ENCODE data around the gene INO80D. TPM values are rescaled to one million over a fixed set of nuclear protein-coding genes. Genes with fewer than 3 reads are reported as not detected.

Gene INO80D
- total and polyA plus RNA-seq, 2 experiments from 2014 or later: 17.5 to 37.4 TPM

DNA sequence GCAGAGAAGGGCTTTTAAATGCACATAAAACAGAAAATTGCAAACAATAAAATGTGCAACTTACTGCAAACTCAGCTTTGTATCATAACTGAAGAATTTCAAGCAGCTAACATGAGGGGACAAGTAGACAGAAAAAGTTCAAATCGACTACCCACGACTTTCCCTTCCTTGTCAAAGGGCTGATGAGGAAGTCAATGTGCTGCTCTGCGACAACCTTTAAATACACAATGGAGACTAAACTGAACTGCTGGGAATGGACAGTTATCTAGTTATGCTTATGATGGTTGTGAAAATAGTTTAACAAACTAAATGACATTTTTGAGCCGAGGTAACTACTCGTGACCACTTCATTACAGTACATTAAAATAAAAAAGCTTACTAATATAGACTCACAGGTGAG lies 84.1 kb downstream of the INO80D start:
- Mint-ChIP-seq H3K27ac (no peak overlapping the region), H3K9me3 (no peaks in the 10 kb centered on the region), H3K4me1 (peaks cover 5% of the 10 kb centered on the region; the same call in 2 of the 3 replicates), H3K4me3 (no peak overlapping the region), H3K27me3 (ENCODE audit: insufficient read depth, low read depth, poor library complexity) (peaks cover 10% of the 10 kb centered on the region), H3K36me3 (ENCODE audit: low read depth) (peaks cover 48% of the 10 kb centered on the region)
- H3K27me3 ChIP-seq (ENCODE audit: insufficient read depth): no peaks in the 10 kb centered on the region
- H3K79me2 ChIP-seq (replicated peaks; ENCODE audit: insufficient read depth): no peaks in the 10 kb centered on the region
- no peak for TF ChIP-seq ZNF331 (CRISPR knock-in tag; IDR thresholded peaks at IDR 0.05; ENCODE audit: low read depth)
- no peak for TF ChIP-seq JUNB (IDR thresholded peaks at IDR 0.05; ENCODE audit: unreplicated experiment)
- TF ChIP-seq, protein P1, sequence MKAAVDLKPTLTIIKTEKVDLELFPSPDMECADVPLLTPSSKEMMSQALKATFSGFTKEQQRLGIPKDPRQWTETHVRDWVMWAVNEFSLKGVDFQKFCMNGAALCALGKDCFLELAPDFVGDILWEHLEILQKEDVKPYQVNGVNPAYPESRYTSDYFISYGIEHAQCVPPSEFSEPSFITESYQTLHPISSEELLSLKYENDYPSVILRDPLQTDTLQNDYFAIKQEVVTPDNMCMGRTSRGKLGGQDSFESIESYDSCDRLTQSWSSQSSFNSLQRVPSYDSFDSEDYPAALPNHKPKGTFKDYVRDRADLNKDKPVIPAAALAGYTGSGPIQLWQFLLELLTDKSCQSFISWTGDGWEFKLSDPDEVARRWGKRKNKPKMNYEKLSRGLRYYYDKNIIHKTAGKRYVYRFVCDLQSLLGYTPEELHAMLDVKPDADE (IDR thresholded peaks at IDR 0.05): no peak
- TF ChIP-seq NANOG (IDR thresholded peaks at IDR 0.05; ENCODE audit: borderline replicate concordance): no peak
- TF ChIP-seq, protein P2, sequence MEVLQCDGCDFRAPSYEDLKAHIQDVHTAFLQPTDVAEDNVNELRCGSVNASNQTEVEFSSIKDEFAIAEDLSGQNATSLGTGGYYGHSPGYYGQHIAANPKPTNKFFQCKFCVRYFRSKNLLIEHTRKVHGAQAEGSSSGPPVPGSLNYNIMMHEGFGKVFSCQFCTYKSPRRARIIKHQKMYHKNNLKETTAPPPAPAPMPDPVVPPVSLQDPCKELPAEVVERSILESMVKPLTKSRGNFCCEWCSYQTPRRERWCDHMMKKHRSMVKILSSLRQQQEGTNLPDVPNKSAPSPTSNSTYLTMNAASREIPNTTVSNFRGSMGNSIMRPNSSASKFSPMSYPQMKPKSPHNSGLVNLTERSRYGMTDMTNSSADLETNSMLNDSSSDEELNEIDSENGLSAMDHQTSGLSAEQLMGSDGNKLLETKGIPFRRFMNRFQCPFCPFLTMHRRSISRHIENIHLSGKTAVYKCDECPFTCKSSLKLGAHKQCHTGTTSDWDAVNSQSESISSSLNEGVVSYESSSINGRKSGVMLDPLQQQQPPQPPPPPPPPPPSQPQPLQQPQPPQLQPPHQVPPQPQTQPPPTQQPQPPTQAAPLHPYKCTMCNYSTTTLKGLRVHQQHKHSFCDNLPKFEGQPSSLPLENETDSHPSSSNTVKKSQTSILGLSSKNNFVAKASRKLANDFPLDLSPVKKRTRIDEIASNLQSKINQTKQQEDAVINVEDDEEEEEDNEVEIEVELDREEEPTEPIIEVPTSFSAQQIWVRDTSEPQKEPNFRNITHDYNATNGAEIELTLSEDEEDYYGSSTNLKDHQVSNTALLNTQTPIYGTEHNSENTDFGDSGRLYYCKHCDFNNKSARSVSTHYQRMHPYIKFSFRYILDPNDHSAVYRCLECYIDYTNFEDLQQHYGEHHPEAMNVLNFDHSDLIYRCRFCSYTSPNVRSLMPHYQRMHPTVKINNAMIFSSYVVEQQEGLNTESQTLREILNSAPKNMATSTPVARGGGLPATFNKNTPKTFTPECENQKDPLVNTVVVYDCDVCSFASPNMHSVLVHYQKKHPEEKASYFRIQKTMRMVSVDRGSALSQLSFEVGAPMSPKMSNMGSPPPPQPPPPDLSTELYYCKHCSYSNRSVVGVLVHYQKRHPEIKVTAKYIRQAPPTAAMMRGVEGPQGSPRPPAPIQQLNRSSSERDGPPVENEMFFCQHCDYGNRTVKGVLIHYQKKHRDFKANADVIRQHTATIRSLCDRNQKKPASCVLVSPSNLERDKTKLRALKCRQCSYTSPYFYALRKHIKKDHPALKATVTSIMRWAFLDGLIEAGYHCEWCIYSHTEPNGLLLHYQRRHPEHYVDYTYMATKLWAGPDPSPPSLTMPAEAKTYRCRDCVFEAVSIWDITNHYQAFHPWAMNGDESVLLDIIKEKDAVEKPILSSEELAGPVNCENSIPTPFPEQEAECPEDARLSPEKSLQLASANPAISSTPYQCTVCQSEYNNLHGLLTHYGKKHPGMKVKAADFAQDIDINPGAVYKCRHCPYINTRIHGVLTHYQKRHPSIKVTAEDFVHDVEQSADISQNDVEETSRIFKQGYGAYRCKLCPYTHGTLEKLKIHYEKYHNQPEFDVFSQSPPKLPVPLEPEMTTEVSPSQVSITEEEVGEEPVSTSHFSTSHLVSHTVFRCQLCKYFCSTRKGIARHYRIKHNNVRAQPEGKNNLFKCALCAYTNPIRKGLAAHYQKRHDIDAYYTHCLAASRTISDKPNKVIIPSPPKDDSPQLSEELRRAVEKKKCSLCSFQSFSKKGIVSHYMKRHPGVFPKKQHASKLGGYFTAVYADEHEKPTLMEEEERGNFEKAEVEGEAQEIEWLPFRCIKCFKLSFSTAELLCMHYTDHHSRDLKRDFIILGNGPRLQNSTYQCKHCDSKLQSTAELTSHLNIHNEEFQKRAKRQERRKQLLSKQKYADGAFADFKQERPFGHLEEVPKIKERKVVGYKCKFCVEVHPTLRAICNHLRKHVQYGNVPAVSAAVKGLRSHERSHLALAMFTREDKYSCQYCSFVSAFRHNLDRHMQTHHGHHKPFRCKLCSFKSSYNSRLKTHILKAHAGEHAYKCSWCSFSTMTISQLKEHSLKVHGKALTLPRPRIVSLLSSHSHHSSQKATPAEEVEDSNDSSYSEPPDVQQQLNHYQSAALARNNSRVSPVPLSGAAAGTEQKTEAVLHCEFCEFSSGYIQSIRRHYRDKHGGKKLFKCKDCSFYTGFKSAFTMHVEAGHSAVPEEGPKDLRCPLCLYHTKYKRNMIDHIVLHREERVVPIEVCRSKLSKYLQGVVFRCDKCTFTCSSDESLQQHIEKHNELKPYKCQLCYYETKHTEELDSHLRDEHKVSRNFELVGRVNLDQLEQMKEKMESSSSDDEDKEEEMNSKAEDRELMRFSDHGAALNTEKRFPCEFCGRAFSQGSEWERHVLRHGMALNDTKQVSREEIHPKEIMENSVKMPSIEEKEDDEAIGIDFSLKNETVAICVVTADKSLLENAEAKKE (CRISPR knock-in tag; IDR thresholded peaks at IDR 0.05): no peak
- TF ChIP-seq EZH2phosphoT487 (IDR thresholded peaks at IDR 0.05; ENCODE audit: unreplicated experiment): no peak
- TF ChIP-seq REST (IDR thresholded peaks at IDR 0.05; ENCODE audit: unreplicated experiment): no peak
- TF ChIP-seq ZNF114 (CRISPR knock-in tag; IDR thresholded peaks at IDR 0.05): no peak
- TF ChIP-seq STAT1 (IDR thresholded peaks at IDR 0.05; ENCODE audit: unreplicated experiment): no peak
- TF ChIP-seq POLR2AphosphoS5 (IDR thresholded peaks at IDR 0.05; ENCODE audit: low read depth): no peak
- TF ChIP-seq EZH2 (IDR thresholded peaks at IDR 0.05; ENCODE audit: low read depth, unreplicated experiment): no peak
- no peak for TF ChIP-seq CREB1 (CRISPR knock-in tag; IDR thresholded peaks at IDR 0.05; ENCODE audit: low read depth)
- TF ChIP-seq, protein P3, sequence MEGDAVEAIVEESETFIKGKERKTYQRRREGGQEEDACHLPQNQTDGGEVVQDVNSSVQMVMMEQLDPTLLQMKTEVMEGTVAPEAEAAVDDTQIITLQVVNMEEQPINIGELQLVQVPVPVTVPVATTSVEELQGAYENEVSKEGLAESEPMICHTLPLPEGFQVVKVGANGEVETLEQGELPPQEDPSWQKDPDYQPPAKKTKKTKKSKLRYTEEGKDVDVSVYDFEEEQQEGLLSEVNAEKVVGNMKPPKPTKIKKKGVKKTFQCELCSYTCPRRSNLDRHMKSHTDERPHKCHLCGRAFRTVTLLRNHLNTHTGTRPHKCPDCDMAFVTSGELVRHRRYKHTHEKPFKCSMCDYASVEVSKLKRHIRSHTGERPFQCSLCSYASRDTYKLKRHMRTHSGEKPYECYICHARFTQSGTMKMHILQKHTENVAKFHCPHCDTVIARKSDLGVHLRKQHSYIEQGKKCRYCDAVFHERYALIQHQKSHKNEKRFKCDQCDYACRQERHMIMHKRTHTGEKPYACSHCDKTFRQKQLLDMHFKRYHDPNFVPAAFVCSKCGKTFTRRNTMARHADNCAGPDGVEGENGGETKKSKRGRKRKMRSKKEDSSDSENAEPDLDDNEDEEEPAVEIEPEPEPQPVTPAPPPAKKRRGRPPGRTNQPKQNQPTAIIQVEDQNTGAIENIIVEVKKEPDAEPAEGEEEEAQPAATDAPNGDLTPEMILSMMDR (conservative IDR thresholded peaks at IDR 0.05; ENCODE audit: low read depth in 2 of 2): no peak
- no peak for DNase-seq (ENCODE audit: low spot score)
- H4K20me1 ChIP-seq (replicated peaks; ENCODE audit: insufficient read depth): no peaks in the 10 kb centered on the region; the same call in 1 of the 2 replicates
- H3K4me1 ChIP-seq (ENCODE audit: insufficient read depth): no peaks in the 10 kb centered on the region
- no peak overlapping the region for H3K4me2 ChIP-seq
- H3K36me3 ChIP-seq (ENCODE audit: insufficient read depth): peaks cover 26% of the 10 kb centered on the region; the same call in 1 of the 2 replicates
- H3K27ac ChIP-seq (ENCODE audit: low read depth): no peak overlapping the region
- H2AFZ ChIP-seq: no peak overlapping the region
- H3K4me3 ChIP-seq: no peak overlapping the region
- no peak for ATAC-seq
- H3K9me2 ChIP-seq (ENCODE audit: insufficient read depth): no peaks in the 10 kb centered on the region
- 0 out of 2 replicates have a peak, but pooled peaks cover 7% of the 10 kb centered on the region for H3F3A ChIP-seq (replicated peaks; ENCODE audit: low read depth)

All from GM23338 (cell line).